CD4-positive, alpha-beta T cell (primary cell): ENCODE data around the gene DOK3. TPM values are rescaled to one million over a fixed set of nuclear protein-coding genes. Genes with fewer than 3 reads are reported as not detected.

ENCODE experiments used
- ATAC-seq: fragments of 200-7000 bp; cut with Tn5 transposase; one replicate; pipeline ENCODE4 v1.10.0; 2022; ENCODE audit warnings: mild to moderate bottlenecking; ENCODE audit not compliant: poor library complexity
- CTCF ChIA-PET: fragments of 350-600 bp; sonication (Branson Sonifier 250); formaldehyde crosslinking; loops from one replicate; lab custom pipeline; 2021; ENCODE audit warnings: antibody characterized with exemption, inconsistent platforms; lab: Charles Lee
- POLR2A ChIA-PET: fragments of 350-600 bp; sonication (Branson Sonifier 250); formaldehyde crosslinking; loops from one replicate; lab custom pipeline; 2021; ENCODE audit warnings: antibody characterized with exemption, inconsistent platforms; lab: Charles Lee
- DNase-seq, 14 experiments: peaks; one replicate each; pipeline ENCODE4 v3.0.0-alpha.2; 2013 to 2020; ENCODE audit warnings: mixed read lengths in 2 of 14
- H3K27ac ChIP-seq, 2 donors: one replicate each; pipeline versions ENCODE4 v1.5.1 to v1.7.0; 2013; ENCODE audit warnings: low read length in 2 of 2, low read depth in 1 of 2, mild to moderate bottlenecking in 1 of 2
- H3K27me3 ChIP-seq, 2 experiments: 1 replicate in 1 of 2; 2 replicates in 1 of 2; pipeline versions ENCODE4 v1.6.1 to v1.7.0; 2013; ENCODE audit warnings: low read length in 2 of 2, control low read depth in 1 of 2, mild to moderate bottlenecking in 1 of 2, moderate library complexity in 1 of 2; ENCODE audit not compliant: insufficient read depth in 2 of 2, control insufficient read depth in 1 of 2
- H3K36me3 ChIP-seq: one replicate; pipeline ENCODE4 v1.6.1; 2013; ENCODE audit warnings: low read length, control low read depth; ENCODE audit not compliant: insufficient read depth
- H3K4me1 ChIP-seq: one replicate; pipeline ENCODE4 v1.6.1; 2013; ENCODE audit warnings: low read length, control low read depth; ENCODE audit not compliant: insufficient read depth
- H3K4me3 ChIP-seq: one replicate; pipeline ENCODE4 v1.5.1; 2013; ENCODE audit warnings: mild to moderate bottlenecking, low read length, moderate library complexity
- H3K9me3 ChIP-seq, 2 experiments: 1 replicate in 1 of 2; 2 replicates in 1 of 2; pipeline versions ENCODE4 v1.6.1 to v1.7.0; 2013; ENCODE audit warnings: low read length in 2 of 2, mild to moderate bottlenecking in 2 of 2, control low read depth in 1 of 2, moderate library complexity in 1 of 2; ENCODE audit not compliant: control insufficient read depth in 1 of 2, insufficient read depth in 1 of 2
- H3K27ac Mint-ChIP-seq: one replicate; pipeline ENCODE4 v1.8.0; 2020; ENCODE audit warnings: mixed read lengths
- H3K27me3 Mint-ChIP-seq: one replicate; pipeline ENCODE4 v1.8.0; 2021; ENCODE audit warnings: mixed read lengths
- H3K36me3 Mint-ChIP-seq: one replicate; pipeline ENCODE4 v1.8.0; 2021; ENCODE audit warnings: low read depth, mixed read lengths
- H3K4me1 Mint-ChIP-seq: one replicate; pipeline ENCODE4 v1.8.0; 2021; ENCODE audit warnings: low read depth, mixed read lengths
- H3K4me3 Mint-ChIP-seq: one replicate; pipeline ENCODE4 v1.8.0; 2020; ENCODE audit warnings: mild to moderate bottlenecking, mixed read lengths
- H3K9me3 Mint-ChIP-seq: one replicate; pipeline ENCODE4 v1.8.0; 2020; ENCODE audit warnings: mixed read lengths
- intact Hi-C, 2 experiments: fragments of 100-400 bp; cut with DNase I in 1 of 2; cut with micrococcal nuclease in 1 of 2; formaldehyde crosslinking; loops; one replicate each; pipeline versions ENCODE4 v1.15.1 to v1.9.0; 2023 to 2025; cut with DNase I, micrococcal nuclease
- total RNA-seq, 174 experiments: library from RNA in 2 of 174; stranded (reverse) in 2 of 174; gene quantifications; one replicate each; pipeline ENCODE4 v1.2.3 and lab custom pipeline; 2021 to 2026
- TF ChIP-seq, protein P1 (sequence below): fragments of 200-600 bp; IDR thresholded peaks from one replicate; pipeline ENCODE4 v1.8.0; 2022; ENCODE audit warnings: antibody characterized with exemption, mild to moderate bottlenecking

The DOK3 gene
- total RNA-seq, 2 experiments from 2014 or later = 1.3 to 1.4 TPM

DNA sequence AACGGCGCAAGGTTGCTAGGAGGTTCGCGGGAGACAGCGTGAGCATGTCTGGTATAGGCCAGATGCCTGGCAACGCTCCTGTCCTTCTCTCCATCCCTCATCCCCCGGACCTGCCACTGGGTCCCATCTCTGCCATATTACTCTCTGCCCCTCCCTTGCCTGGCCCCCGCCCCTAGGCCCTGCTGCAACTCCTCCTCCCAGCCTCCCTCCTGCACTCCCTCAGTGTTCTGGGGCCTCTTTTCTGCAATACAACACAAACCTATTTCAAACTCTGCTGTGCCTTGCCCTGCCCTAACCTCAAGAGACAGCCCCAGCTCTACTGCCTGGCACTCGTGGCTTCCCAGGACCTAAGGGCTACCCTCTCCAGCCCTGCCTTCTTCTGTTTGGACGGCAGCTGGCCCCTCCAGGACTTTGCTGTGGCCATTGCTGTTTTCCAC, 27.2 kb downstream of the DOK3 start:
- CTCF ChIA-PET = interaction anchor here (0.6 kb wide), 1 partner anchor 76 kb away, joined by 3 read pairs; no protein-coding TSS in a partner anchor
- Mint-ChIP-seq H3K4me3 (no peak overlapping the region), H3K4me1 (peaks cover 14% of the 10 kb centered on the region), H3K36me3 (no peaks in the 10 kb centered on the region), H3K27me3 (no peaks in the 10 kb centered on the region), H3K27ac (no peak overlapping the region), H3K9me3 (no peaks in the 10 kb centered on the region)
- Histone ChIP-seq H3K36me3 (peaks cover 2% of the 10 kb centered on the region), H3K27ac (no peak overlapping the region), H3K27me3 (no peaks in the 10 kb centered on the region), H3K9me3 (no peaks in the 10 kb centered on the region), H3K4me1 (peaks cover 16% of the 10 kb centered on the region), H3K4me3 (no peak overlapping the region)
- intact Hi-C loops = no loop called here
- DNase-seq = no peak
- TF ChIP-seq, protein P1, sequence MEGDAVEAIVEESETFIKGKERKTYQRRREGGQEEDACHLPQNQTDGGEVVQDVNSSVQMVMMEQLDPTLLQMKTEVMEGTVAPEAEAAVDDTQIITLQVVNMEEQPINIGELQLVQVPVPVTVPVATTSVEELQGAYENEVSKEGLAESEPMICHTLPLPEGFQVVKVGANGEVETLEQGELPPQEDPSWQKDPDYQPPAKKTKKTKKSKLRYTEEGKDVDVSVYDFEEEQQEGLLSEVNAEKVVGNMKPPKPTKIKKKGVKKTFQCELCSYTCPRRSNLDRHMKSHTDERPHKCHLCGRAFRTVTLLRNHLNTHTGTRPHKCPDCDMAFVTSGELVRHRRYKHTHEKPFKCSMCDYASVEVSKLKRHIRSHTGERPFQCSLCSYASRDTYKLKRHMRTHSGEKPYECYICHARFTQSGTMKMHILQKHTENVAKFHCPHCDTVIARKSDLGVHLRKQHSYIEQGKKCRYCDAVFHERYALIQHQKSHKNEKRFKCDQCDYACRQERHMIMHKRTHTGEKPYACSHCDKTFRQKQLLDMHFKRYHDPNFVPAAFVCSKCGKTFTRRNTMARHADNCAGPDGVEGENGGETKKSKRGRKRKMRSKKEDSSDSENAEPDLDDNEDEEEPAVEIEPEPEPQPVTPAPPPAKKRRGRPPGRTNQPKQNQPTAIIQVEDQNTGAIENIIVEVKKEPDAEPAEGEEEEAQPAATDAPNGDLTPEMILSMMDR = no peak
- no peak for ATAC-seq
- POLR2A ChIA-PET = no interaction called here

DNA sequence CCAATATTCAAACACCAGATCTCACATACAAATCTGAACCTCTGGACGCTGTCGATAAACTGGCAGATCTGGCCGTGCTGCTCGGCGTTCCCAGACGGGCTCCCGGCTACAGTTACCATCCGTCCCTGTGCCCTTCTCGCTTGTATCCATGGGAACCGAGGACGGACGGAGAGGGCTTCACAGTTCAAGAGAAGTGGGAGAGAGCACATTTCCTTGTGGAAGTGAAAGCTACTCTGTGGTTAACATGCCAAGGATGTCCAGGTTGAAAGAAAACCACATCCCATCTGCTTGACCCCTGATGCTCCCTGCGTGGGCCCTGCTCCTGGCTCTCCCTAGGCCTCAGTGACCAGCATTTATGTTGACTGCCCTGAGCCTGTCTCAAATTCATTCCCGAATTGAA, 29.9 kb downstream of the DOK3 start:
- intact Hi-C loops = no loop called here

DNA sequence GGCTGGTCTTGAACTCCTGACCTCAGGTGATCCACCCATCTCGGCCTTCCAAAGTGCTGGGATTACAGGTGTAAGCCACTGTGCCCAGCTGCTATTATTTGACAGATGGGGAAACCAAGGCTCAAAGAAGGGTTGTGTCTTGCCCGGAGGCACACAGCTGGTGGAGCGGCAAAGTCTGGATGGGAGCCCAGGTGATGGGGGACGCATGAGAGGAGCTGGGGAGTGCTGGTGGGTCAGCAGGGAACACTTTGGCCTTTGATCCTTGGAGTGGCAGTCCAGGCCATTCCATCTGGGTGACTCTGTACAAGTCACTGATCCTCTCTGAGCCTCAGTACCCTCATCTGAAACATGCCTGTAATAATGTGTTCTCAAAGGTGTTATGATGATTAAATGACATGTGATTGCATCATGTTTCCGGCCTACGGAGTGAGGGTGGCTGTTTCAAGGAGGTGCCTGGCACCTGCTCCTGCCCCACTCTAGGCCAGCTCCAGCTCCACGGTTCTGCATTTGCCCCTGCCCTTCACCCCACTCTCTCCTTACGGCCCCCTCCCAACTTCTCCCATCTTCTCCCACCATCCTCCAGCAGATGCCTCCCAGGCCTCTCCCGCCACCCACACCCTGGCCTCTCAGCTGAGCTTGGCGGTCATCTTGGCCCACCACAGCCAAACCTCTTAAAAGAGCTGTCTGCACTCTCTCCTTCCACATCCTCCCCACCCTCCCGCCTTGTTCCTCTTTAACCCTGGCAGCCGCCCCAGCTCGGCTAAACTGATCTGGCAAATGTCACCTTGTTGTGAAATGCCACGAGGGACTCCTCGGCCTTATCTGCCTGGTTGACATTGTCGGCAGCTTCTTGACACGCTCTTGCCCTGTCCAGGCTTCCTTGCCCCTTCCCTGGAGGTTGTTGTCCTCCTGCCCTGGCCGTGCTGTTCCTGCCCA, 30.6 kb downstream of the DOK3 start:
- no peaks in the 10 kb centered on the region for H3K27me3 ChIP-seq
- Mint-ChIP-seq H3K4me3 (no peak overlapping the region), H3K4me1 (peaks cover 34% of the 10 kb centered on the region), H3K27ac (peak overlapping the region; percentile 87), H3K9me3 (no peaks in the 10 kb centered on the region), H3K27me3 (peaks cover 5% of the 10 kb centered on the region), H3K36me3 (no peaks in the 10 kb centered on the region)
- ChIA-PET POLR2A (interaction anchor here (0.9 to 1.9 kb wide), 3 partner anchors 19 to 53 kb away, joined by 3 to 6 read pairs (median 5); partner anchors contain the start of genes GRK6 and PDLIM7), CTCF (interaction anchor here (0.9 to 1.1 kb wide), 2 partner anchors 74 to 88 kb away, joined by 3 read pairs; no protein-coding TSS in a partner anchor)
- H3K9me3 ChIP-seq = no peaks in the 10 kb centered on the region
- DNase-seq = peak in 3 of 14 experiments; percentile 35 to 53 (median 37)
- intact Hi-C loops = no loop called here
- peaks cover 28% of the 10 kb centered on the region for H3K4me1 ChIP-seq
- no peak overlapping the region for H3K27ac ChIP-seq
- TF ChIP-seq, protein P1 = no peak
- ATAC-seq = peak; percentile 85
- H3K4me3 ChIP-seq = no peak overlapping the region
- H3K36me3 ChIP-seq = no peaks in the 10 kb centered on the region

More for the DNA sequence above, 29.9 kb downstream of the DOK3 start:
- H3K9me3 Mint-ChIP-seq = no peaks in the 10 kb centered on the region
- DNase-seq = no peak
- ChIA-PET POLR2A (interaction anchor here (1.9 kb wide), 1 partner anchor 18 kb away, joined by 6 read pairs; the partner anchor contains the start of gene PDLIM7), CTCF (interaction anchor here (1.1 kb wide), 1 partner anchor 89 kb away, joined by 3 read pairs; no protein-coding TSS in a partner anchor)
- ATAC-seq = no peak
- H3K4me3 Mint-ChIP-seq = no peak overlapping the region
- H3K27me3 Mint-ChIP-seq = no peaks in the 10 kb centered on the region
- Histone ChIP-seq H3K4me1 (peaks cover 20% of the 10 kb centered on the region), H3K27me3 (no peaks in the 10 kb centered on the region), H3K4me3 (no peak overlapping the region), H3K9me3 (no peaks in the 10 kb centered on the region), H3K36me3 (no peaks in the 10 kb centered on the region), H3K27ac (no peak overlapping the region)
- TF ChIP-seq, protein P1 = no peak
- peak overlapping the region; percentile 87 for H3K27ac Mint-ChIP-seq
- H3K4me1 Mint-ChIP-seq = peaks cover 30% of the 10 kb centered on the region
- H3K36me3 Mint-ChIP-seq = no peaks in the 10 kb centered on the region
